Muscle layer of colon (tissue), 2 donors: ENCODE results near the gene CMIP.

ENCODE experiments used
- H3K27ac ChIP-seq: one replicate; pipeline ENCODE4 v1.7.0; 2013; ENCODE audit warnings: low read depth, mild to moderate bottlenecking, low read length, moderate library complexity
- H3K27me3 ChIP-seq, 2 donors: one replicate each; pipeline ENCODE4 v1.7.0; 2013; ENCODE audit warnings: low read length in 2 of 2, mild to moderate bottlenecking in 2 of 2; ENCODE audit not compliant: insufficient read depth in 2 of 2, control insufficient read depth in 1 of 2
- H3K36me3 ChIP-seq: one replicate; pipeline ENCODE4 v1.7.0; 2013; ENCODE audit warnings: mild to moderate bottlenecking, low read length; ENCODE audit not compliant: insufficient read depth
- H3K4me1 ChIP-seq: one replicate; pipeline ENCODE4 v1.7.0; 2013; ENCODE audit warnings: mild to moderate bottlenecking, low read length; ENCODE audit not compliant: insufficient read depth
- H3K4me3 ChIP-seq, 2 donors: one replicate each; pipeline ENCODE4 v1.7.0; 2013; ENCODE audit warnings: low read length in 2 of 2, low read depth in 1 of 2, mild to moderate bottlenecking in 1 of 2, moderate library complexity in 1 of 2
- H3K9ac ChIP-seq: one replicate; pipeline ENCODE4 v1.7.0; 2013; ENCODE audit warnings: low read length
- H3K9me3 ChIP-seq: one replicate; pipeline ENCODE4 v1.7.0; 2013; ENCODE audit warnings: mild to moderate bottlenecking, low read length
- donor health status: abdominal sarcoma.
- donor health status: Adenocarcinoma of cecum.

Gene CMIP

DNA sequence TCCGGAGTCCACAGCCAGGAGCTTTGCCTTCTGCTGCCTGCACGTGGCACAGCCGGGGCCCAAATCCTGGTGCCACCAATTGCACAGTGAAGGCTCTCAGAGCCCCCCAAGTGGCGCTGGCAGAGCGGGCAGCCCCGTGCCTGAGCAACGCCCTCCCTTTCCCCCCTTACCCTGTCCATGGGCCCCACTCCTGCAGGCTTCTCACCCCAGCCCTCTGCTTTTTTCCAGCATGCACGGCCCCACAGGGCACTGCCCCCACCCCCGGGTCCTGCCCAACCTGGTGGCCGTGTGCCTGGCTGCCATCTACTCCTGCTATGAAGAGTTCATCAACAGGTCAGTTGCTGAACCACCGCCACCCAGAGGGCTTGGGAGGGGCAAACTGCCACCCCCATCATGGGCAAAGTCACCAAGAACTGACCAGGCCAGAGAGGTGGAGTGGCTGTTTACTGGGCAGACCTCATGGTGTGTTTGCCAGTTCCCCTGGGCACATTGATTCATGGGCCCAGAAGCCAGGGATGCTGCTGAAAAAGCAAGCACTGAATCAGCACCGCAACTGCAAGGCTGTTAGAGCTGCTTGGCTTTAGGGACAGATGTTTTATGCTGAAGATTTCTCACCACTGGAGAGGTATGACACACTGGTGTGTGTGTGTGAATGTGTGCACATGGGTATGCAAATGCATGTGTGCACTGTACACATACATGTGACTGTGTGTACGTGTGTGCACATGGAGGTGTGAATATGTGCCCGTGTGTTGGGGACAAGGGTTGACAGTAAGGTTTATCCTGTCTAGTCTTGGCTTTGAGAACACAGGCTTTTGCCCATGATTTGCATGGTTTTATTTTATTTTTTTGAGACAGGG lies 227.4 kb downstream of the CMIP start:
- H3K4me3 ChIP-seq: no peak overlapping the region
- peaks cover 60% of the 10 kb centered on the region for H3K36me3 ChIP-seq
- H3K9me3 ChIP-seq: no peaks in the 10 kb centered on the region
- no peaks in the 10 kb centered on the region for H3K27me3 ChIP-seq
- H3K27ac ChIP-seq: no peak overlapping the region
- peaks cover 6% of the 10 kb centered on the region for H3K4me1 ChIP-seq
- no peak overlapping the region for H3K9ac ChIP-seq

DNA sequence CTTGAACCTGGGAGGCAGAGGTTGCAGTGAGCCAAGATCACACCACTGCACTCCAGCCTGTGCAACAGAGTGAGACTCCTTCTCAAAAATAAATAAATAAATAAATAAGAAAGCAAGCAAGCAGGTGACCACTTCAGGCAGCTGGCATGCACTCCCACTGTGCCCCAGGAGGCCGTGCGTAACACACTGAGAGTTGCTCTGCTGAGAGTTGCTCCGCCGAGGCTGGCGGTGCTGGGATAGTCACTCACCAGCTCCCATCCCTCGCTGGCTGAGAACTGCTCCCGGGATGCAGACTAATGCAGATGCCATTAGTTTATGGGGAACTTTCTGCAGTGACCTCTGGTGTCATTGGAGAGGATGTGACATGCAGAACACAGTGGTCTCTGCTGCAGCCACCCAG lies 228.8 kb downstream of the CMIP start:
- Histone ChIP-seq H3K4me1 (no peaks in the 10 kb centered on the region), H3K27me3 (no peaks in the 10 kb centered on the region), H3K9ac (no peak overlapping the region), H3K27ac (no peak overlapping the region), H3K4me3 (no peak overlapping the region), H3K36me3 (peaks cover 58% of the 10 kb centered on the region), H3K9me3 (no peaks in the 10 kb centered on the region)

DNA sequence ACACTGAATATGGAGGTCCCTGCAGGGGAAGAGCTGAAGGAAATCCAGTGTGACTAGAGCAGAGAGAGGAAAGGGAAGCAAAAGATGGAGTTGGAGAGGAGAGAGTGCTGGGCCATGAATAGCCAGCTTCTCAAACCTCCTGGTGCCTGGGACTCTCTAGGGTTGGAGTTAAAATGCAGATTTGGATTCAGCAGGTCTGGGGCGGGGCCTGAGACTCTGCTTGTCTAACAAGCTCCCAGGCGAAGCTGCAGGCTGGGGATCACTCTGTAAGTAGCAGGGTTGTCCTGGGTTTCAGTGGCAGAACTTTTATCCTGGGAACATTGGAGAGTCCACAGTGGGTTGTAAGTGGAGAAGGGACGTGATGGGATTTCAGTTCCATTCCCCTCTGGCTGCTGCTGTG lies 231.1 kb downstream of the CMIP start:
- no peaks in the 10 kb centered on the region for H3K27me3 ChIP-seq
- peaks cover 19% of the 10 kb centered on the region for H3K4me1 ChIP-seq
- peaks cover 55% of the 10 kb centered on the region for H3K36me3 ChIP-seq
- H3K9me3 ChIP-seq: no peaks in the 10 kb centered on the region
- no peak overlapping the region for H3K9ac ChIP-seq
- no peak overlapping the region for H3K27ac ChIP-seq
- no peak overlapping the region for H3K4me3 ChIP-seq

DNA sequence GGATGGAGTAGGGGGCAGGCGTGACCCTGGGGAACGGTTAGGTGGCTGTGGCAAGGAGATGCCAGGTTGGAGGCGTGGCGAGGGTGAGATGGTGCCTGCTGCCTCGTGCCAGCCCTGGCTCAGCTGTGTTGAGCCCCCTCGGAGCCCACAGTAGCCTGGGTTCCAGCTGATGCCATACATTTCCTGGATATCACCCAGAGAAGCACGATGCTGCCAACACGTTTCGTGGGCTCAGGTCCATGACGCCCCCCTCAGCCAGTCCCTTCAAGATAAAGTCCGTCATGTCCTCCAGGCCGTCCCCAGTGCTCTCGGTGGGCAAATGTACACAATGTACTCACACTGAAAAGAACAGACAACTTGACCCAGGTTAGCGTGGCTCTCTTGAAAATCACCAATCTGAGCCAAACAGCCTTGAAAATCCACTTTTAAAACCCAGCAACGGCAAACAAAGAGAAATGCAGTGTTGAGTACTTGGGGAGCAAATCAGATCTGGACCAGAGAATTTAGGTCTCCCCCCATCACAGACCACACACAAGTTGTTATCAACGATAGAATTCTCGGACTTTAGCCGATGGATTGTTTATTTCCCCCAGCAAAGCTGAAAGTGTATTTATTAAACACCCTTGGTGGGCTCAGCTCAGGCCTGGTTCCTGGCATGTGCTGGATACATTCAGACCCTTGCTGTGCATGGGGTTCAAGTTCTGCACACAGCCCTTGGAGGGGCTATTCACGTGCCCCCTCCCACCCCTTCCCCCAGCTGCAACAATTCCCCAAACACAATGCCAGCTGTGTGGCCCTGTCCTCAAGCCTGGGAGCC lies 231.7 kb downstream of the CMIP start:
- Histone ChIP-seq H3K4me3 (no peak overlapping the region), H3K9me3 (no peaks in the 10 kb centered on the region), H3K9ac (no peak overlapping the region), H3K27ac (peak overlapping the region; percentile 12), H3K4me1 (peaks cover 26% of the 10 kb centered on the region), H3K36me3 (peaks cover 55% of the 10 kb centered on the region), H3K27me3 (no peaks in the 10 kb centered on the region)

DNA sequence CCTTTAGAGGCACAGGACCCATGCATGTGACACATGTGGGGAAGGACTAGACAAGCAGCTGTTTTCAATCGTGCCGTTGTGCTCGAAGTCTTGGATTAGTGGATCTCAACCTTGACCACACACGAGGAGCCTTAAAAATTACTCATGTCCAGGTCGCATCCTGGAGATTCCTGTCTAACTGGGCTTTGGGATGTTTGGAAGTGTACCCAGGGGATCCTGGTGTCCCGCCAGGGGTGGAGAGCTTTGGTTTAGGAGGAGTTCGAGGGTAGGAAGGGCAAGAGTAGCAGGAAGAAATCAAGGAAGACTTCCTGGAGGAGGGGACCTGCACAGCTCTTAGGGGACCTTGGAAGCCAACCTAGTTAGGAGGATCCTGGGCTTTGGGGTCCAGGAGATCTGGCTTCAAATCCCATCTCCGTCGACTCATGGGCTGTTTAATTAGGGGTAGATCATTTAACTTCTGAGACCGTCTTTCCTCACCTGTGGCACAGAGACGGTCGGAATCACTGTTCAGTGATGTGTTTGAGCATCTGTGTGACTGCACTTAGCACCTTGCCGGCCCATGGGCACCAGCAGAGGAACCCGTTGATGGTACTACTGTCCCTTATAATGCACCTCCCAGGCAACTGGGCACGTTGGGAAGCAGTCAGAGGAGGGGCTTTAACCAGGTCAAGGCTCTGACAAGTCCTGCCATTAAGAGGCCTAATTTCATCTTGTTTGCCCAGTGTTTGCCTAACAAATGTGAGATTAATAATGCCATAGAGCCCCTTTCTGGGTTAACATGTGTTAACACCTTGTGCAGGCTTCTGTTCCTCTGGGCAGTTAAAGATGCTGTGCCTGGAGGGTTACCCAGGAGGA lies 232.5 kb downstream of the CMIP start:
- peaks cover 26% of the 10 kb centered on the region for H3K4me1 ChIP-seq
- no peak overlapping the region for H3K4me3 ChIP-seq
- no peaks in the 10 kb centered on the region for H3K27me3 ChIP-seq
- H3K9me3 ChIP-seq: no peaks in the 10 kb centered on the region
- peaks cover 49% of the 10 kb centered on the region for H3K36me3 ChIP-seq
- no peak overlapping the region for H3K27ac ChIP-seq
- H3K9ac ChIP-seq: no peak overlapping the region

DNA sequence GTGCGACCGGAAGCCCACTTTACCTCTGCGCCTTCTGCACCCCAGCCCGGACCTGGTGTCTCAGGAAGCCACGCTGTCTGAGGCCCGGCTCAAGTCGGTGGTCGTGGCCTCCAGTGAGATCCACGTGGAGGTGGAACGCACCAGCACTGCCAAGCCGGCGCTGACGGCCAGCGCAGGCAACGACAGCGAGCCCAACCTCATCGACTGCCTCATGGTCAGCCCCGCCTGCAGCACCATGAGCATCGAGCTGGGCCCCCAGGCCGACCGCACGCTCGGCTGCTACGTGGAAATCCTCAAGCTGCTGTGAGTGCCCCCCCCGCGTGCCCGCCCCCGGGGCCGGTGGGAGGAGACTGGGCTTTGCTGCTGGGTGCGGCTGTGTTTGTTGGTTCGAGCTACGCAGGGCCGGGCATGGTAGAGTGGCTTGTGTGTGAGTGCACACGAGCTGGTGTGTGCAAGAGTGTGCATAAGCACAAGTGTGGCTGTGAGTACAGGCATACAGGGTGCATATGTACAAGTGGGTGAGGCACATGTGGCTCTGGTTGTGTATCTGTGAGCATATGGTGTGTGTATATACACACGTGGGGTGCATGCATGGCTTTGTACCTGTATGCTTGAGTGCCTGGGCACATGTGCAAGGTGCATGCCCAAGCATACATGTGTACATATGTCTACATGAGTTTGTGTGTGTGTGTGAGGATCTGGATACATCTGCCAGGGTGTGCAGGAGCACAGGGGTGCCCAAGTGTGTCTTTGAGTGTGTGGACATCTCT lies 233.9 kb downstream of the CMIP start:
- Histone ChIP-seq H3K36me3 (peaks cover 40% of the 10 kb centered on the region), H3K9ac (no peak overlapping the region), H3K27ac (no peak overlapping the region), H3K27me3 (no peaks in the 10 kb centered on the region), H3K4me1 (peaks cover 26% of the 10 kb centered on the region), H3K9me3 (no peaks in the 10 kb centered on the region), H3K4me3 (no peak overlapping the region)

DNA sequence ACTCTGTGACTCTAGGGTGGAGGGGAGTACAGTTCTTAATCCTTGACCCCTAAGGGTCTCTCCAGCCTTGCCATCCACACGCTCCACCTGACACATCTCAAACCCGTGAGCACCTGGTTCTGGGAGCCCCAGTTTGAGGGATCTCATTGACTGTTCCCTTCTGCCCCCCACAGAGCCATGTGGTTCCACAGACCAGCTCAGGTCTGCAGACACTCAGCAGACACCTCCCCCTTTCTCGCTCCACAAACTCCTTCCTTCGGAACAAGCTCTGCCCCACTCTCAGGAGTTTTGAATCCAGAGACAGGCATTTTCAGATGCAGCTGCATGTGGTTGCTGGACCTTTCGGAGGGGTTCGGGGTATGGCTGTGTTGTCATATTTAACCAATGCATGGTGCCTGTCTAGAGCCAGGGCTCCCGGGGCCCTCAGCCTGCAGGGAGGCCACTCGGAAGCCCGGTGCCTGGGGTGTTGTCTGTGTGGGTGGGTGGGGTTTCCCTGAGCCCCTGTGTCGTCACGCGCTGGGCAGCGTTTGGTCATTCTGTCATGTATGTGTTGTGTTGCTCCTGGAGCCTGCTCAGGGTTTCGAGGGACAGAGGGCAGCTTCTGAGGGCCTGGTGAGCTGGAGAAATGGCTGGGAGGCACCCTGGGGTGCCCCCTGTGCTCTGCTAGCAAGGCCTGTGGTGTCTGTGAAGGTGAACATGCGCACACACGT lies 235.3 kb downstream of the CMIP start:
- Histone ChIP-seq H3K4me3 (no peak overlapping the region), H3K27me3 (no peaks in the 10 kb centered on the region), H3K9ac (peak overlapping the region; percentile 15), H3K4me1 (peaks cover 26% of the 10 kb centered on the region), H3K36me3 (peaks cover 34% of the 10 kb centered on the region), H3K9me3 (no peaks in the 10 kb centered on the region), H3K27ac (no peak overlapping the region)

DNA sequence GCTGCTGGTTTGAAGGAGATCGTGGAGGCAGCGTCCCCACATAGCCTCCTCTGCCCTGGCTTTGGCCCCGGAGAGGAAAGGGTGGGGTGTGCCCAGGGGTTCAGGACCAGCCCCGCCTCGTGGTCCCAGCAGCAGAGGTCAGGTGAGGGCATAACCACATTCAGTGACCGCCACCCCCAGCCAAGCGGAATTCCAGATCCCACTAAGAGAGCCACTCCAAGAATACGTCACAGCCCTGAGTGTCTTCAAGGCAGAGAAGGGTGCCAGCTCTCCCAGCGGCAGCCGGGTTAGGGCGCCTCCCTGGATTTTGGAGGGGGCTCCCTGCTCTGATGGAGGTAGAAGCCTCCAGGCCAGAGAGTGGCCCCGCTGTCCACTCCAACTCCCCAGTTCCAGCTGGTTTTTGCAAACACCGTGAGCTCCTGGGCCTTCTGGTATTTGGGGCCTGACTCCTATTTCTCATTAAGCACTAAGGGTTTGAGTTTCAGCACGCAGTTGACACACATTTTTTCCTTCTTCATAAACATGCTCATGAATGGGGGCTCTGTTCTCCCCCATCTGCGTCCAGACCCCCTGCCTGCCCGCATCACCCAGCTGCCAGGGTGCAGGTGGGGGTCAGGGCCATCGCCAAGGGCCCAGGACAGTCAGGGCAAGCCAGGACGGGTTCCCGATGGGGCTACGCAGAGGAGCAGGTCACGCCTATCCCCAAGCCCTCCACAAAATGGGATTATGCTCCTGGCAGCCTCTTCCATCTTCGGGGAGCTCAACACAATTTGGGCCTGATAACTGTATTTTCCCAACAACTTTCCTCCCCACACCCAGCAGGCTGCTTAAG lies 236.1 kb downstream of the CMIP start:
- H3K9me3 ChIP-seq: no peaks in the 10 kb centered on the region
- peak overlapping the region; percentile 39 for H3K27ac ChIP-seq
- peaks cover 26% of the 10 kb centered on the region for H3K4me1 ChIP-seq
- H3K36me3 ChIP-seq: peaks cover 31% of the 10 kb centered on the region
- H3K9ac ChIP-seq: peak overlapping the region; percentile 15
- no peaks in the 10 kb centered on the region for H3K27me3 ChIP-seq
- H3K4me3 ChIP-seq: no peak overlapping the region

DNA sequence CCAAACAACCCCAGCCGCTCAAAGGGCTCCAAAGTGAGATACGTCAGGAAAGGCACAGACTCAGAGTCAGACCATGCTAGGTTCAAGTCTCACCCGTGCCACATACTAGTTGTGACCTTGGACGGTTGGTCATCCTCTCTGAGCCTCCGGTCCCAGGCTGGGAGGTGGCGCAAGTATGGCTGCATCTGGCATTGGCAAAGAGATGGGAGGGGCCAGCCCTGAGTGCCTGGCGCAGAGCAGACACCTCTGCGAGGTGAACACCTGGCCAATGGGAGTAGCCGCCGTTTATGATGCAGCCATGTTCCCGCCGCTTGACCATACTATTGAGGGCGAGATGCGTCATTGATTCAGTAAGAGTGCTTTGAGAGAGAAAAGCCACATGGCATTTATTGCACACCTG lies 236.7 kb downstream of the CMIP start:
- H3K27ac ChIP-seq: peak overlapping the region; percentile 39
- no peak overlapping the region for H3K4me3 ChIP-seq
- peaks cover 26% of the 10 kb centered on the region for H3K4me1 ChIP-seq
- no peaks in the 10 kb centered on the region for H3K9me3 ChIP-seq
- no peaks in the 10 kb centered on the region for H3K27me3 ChIP-seq
- H3K9ac ChIP-seq: no peak overlapping the region
- peaks cover 24% of the 10 kb centered on the region for H3K36me3 ChIP-seq
